ENCODE measurements around the gene C2orf72. TPM values are rescaled to one million over a fixed set of nuclear protein-coding genes. Genes with fewer than 3 reads are reported as not detected.

C2orf72 gene
- total and polyA plus RNA-seq, 2 of the 13 experiments (the other 11 are each of a cell fraction or from before 2014, with no cell fraction given) = 147 to 203 TPM

- TF ChIP-seq ETV6 (CRISPR knock-in tag; conservative IDR thresholded peaks at IDR 0.05) (no peak), ELF4 (CRISPR knock-in tag; IDR thresholded peaks at IDR 0.05; ENCODE audit: borderline replicate concordance) (no peak), SKIL (CRISPR knock-in tag; IDR thresholded peaks at IDR 0.05; ENCODE audit: borderline replicate concordance) (peak; percentile 45; the same call in 1 of the 2 replicates), ZNF281 (CRISPR knock-in tag; IDR thresholded peaks at IDR 0.05; ENCODE audit: borderline replicate concordance) (no peak), FOXM1 (CRISPR knock-in tag; IDR thresholded peaks at IDR 0.05) (no peak), BORCS8-MEF2B (CRISPR knock-in tag; IDR thresholded peaks at IDR 0.05) (no peak; the same call in 1 of the 2 replicates), TGIF2 (CRISPR knock-in tag; IDR thresholded peaks at IDR 0.05) (peak; percentile 56; the same call in 1 of the 2 replicates), FOXP1 (IDR thresholded peaks at IDR 0.05) (no peak), FOXP1 (CRISPR knock-in tag; IDR thresholded peaks at IDR 0.05) (peak; percentile 5; the same call in 1 of the 2 replicates), ZNF646 (CRISPR knock-in tag; IDR thresholded peaks at IDR 0.05) (no peak), ZC3H4 (CRISPR knock-in tag; IDR thresholded peaks at IDR 0.05; ENCODE audit: borderline replicate concordance) (no peak), ZNF275 (CRISPR knock-in tag; IDR thresholded peaks at IDR 0.05; ENCODE audit: borderline replicate concordance) (no peak), ZNF432 (CRISPR knock-in tag; IDR thresholded peaks at IDR 0.05; ENCODE audit: borderline replicate concordance) (no peak), MAFG (CRISPR knock-in tag; IDR thresholded peaks at IDR 0.05) (no peak), SOX13 (IDR thresholded peaks at IDR 0.05) (no peak), SOX13 (CRISPR knock-in tag; conservative IDR thresholded peaks at IDR 0.05 in 1 of 2, IDR thresholded peaks at IDR 0.05 in 1 of 2) (no peak; a peak in 1 of 4 replicates), FOXK2 (IDR thresholded peaks at IDR 0.05) (no peak)
Measured at GRCh38 chr2:231039821-231040364, 2.6 kb downstream of the C2orf72 start (continued).

All from HepG2 (cell line).